GM13977 (cell line): ENCODE data around the gene SCMH1.

Experiments
- DNase-seq: peaks from one replicate; pipeline ENCODE4 v3.0.0; 2012; ENCODE audit warnings: low spot score
- in situ Hi-C: fragments of 300-500 bp; cut with MboI; formaldehyde crosslinking; loops from one replicate; pipeline ENCODE4 v1.12.0; 2022; ENCODE audit warnings: low sequenced_read_pairs, low pct_unique_long_range_greater_than_20kb, mixed read lengths, inconsistent platforms; ENCODE audit not compliant: unreplicated experiment
- TF ChIP-seq, protein P1 (sequence below): IDR thresholded peaks from 2 replicates; pipeline ENCODE4 v1.5.1; 2012; ENCODE audit warnings: mild to moderate bottlenecking, control low read depth; ENCODE audit not compliant: insufficient read depth; ENCODE audit errors: extremely low read depth, missing control alignments

SCMH1 gene

DNA sequence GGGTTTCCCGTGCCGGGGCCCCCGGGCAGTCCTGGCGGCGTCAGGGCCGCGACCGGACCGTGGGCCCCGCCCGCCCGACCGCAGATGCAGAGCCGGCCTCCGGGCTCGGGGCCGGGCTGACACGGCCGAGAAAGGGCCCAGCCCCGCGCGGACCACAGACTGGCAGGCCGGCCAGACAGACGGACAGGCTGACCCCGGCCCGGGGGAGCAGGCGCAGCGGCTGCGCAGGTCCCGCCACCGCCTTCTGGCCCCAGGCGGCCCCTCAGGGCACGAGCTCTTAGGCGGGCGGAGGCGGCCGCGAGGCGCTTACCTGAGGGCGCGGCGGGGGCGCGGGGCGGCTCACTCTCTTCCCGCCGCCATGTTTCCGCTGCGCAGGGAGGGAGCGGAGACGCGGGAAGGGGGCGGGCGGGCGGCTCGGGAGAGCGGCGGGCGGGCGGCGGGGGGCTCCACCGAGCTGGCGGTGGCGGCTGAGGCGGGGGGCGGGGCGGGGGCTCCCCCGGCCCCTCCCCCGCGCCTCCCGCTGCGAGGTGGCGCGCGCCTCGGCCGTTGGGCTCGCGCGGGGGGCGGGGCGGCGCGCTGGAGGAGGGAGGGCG lies at the start of gene SCMH1:
TSS of gene SCMH1 (minus strand) at position 558 of the 593 bp plus-strand sequence. CDS start 56,173 bp downstream, outside the sequence.
- in situ Hi-C loops: no loop called here
- DNase-seq: peak; percentile 88
- TF ChIP-seq, protein P1, sequence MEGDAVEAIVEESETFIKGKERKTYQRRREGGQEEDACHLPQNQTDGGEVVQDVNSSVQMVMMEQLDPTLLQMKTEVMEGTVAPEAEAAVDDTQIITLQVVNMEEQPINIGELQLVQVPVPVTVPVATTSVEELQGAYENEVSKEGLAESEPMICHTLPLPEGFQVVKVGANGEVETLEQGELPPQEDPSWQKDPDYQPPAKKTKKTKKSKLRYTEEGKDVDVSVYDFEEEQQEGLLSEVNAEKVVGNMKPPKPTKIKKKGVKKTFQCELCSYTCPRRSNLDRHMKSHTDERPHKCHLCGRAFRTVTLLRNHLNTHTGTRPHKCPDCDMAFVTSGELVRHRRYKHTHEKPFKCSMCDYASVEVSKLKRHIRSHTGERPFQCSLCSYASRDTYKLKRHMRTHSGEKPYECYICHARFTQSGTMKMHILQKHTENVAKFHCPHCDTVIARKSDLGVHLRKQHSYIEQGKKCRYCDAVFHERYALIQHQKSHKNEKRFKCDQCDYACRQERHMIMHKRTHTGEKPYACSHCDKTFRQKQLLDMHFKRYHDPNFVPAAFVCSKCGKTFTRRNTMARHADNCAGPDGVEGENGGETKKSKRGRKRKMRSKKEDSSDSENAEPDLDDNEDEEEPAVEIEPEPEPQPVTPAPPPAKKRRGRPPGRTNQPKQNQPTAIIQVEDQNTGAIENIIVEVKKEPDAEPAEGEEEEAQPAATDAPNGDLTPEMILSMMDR: no peak

DNA sequence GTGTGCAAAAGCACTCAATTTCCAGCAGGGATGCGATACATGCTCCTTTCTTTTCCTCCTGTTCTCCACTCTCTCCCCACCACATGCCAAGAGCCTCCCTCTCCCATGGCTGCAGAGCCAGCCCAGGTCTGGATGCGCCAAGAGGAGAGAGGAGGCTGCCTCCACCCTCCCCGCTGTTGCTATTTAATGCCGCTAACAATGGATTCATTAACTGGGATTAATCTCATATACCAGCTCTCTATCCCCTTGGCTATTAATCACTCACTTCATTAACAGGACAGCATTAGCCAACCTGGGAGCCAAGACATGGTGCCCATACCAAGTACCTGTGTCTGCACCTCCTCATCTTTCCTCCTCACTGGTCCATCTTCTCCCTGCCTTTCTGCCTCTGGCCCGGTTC lies 49.1 kb upstream of the SCMH1 start:
- TF ChIP-seq, protein P1: no peak
- DNase-seq: no peak
- in situ Hi-C loops: no loop called here

DNA sequence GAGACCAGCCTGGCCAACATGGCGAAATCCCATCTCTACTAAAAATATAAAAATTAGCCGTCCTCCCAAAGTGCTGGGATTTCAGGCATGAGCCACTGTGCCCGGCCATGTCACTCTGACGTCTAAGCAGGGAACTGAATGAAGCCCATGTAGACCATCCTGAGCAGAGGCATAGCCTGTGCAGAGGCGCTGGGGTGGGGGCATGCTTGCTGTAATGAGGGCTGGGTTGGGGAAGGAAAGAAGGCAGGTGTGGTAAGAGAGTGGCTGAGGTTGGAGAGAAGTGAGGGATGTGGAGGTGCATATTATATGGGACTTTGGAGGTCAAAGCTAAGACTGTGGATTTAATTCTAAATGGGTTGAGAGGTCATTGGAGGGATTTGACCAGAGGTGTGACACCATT lies 47.1 kb upstream of the SCMH1 start:
- DNase-seq: no peak
- in situ Hi-C loops: no loop called here
- TF ChIP-seq, protein P1: no peak

DNA sequence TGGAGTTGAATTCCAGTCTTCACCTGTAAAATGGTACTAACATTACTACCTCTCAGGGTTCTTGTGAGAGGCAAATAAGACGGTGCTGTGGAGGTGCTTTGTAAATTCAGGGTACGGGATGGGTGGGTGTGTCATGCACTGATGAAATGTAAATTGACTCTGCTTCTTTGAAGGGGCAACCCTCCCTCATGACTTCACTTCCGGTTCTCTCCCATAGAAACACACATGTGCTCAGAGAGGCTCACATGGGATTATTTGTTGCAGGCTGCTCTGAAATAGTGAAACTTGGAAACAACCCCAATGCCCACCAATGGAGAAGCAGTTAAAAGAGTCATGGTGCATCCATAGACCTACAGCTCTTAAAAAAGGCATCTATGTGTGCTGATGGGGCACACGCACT lies 44.9 kb upstream of the SCMH1 start:
- in situ Hi-C loops: no loop called here
- DNase-seq: no peak
- TF ChIP-seq, protein P1: no peak

DNA sequence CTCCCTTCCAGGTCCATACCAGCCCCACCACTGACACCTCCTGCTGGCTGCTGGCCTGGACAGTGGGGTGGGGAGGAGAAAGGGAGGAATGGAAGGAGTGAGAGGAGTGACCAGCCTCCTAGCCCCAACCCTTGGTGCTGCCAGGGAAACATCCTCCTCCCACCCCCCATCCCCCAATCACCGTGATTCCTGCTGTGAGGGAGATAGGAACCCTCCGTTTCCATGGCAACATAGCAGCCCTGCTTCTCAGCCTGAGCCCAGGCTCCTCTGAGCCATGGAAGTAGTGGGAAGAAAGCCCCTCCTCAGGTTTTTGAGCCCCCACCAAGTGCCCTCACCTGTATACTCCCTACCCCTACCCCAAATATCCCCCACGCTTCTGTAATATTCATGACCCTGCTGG lies 44.4 kb upstream of the SCMH1 start:
- TF ChIP-seq, protein P1: no peak
- in situ Hi-C loops: no loop called here
- DNase-seq: no peak

DNA sequence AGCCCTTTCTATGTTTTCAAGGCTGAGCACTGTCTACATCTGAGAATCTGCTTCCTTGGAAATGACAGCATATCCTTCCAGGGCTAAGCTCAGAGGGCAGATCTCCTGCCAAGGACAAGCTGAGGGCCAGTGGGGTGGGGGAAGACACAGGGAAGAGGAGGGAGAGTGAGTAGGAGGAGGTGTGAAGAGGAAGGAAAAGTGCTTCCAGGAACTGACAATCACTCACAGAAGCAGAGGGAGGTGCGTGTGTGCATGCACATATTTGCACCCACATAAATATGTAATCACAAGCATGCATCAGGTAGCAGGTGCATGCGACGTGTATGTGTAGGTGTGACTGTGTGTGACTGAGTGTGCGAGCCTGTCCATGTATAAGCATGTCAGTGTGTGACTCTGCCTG lies 43.7 kb upstream of the SCMH1 start:
- TF ChIP-seq, protein P1: no peak
- DNase-seq: no peak
- in situ Hi-C loops: no loop called here
